HG03097 (cell line): ENCODE results near the gene TAOK1.

ENCODE experiments used
- ATAC-seq: cut with Tn5 transposase; IDR thresholded peaks from one replicate; pipeline ENCODE4 v1.9.1; 2021; ENCODE audit not compliant: unreplicated experiment, low FRiP score

The TAOK1 gene

GRCh38 chr17:29568331-29569244 is 178.4 kb downstream of the TAOK1 start, which contains the start of gene TP53I13:
TP53I13 (plus strand) TSS chr17:29568701; CDS start chr17:29568759, 58 bp downstream.
- peak; percentile 35 for ATAC-seq

GRCh38 chr17:29569245-29569950 is 179.2 kb downstream of the TAOK1 start:
- ATAC-seq = no peak

GRCh38 chr17:29570521-29570920 is 180.4 kb downstream of the TAOK1 start:
- no peak for ATAC-seq

GRCh38 chr17:29571486-29571882 is 181.3 kb downstream of the TAOK1 start:
- no peak for ATAC-seq

GRCh38 chr17:29571883-29572681 is 181.9 kb downstream of the TAOK1 start:
- ATAC-seq = no peak

GRCh38 chr17:29572691-29573557 is 182.8 kb downstream of the TAOK1 start:
- ATAC-seq = no peak

GRCh38 chr17:29573558-29573869 is 183.4 kb downstream of the TAOK1 start:
- ATAC-seq = no peak

- ATAC-seq = no peak
Measured at GRCh38 chr17:29573871-29574731, 183.9 kb downstream of the TAOK1 start.

GRCh38 chr17:29574732-29575510 is 184.8 kb downstream of the TAOK1 start:
- ATAC-seq = no peak

- no peak for ATAC-seq
Measured at GRCh38 chr17:29575511-29576213, 185.5 kb downstream of the TAOK1 start.

- no peak for ATAC-seq
Measured at GRCh38 chr17:29576214-29577000, 186.2 kb downstream of the TAOK1 start.

GRCh38 chr17:29577001-29577370 is 186.8 kb downstream of the TAOK1 start:
- no peak for ATAC-seq

- ATAC-seq = no peak
Measured at GRCh38 chr17:29577385-29578211, 187.4 kb downstream of the TAOK1 start.

- ATAC-seq = no peak
Measured at GRCh38 chr17:29578626-29579485, 188.7 kb downstream of the TAOK1 start.
